Activated T-helper 17 cell treated with anti-CD3 and anti-CD28 coated beads, Interleukin-2, amount 50 U/mL, for 72 hours (primary cell): ENCODE measurements around the gene BOLA3. TPM values are rescaled to one million over a fixed set of nuclear protein-coding genes. Genes with fewer than 3 reads are reported as not detected.
A peak's percentile ranks its signal among the peaks of the same experiment; 100 is the strongest.

Experiments
- ATAC-seq: fragments of 150-1000 bp; cut with Tn5 transposase; replicated peaks from 2 replicates; pipeline ENCODE4 v1.10.0; 2021; ENCODE audit warnings: mild to moderate bottlenecking, moderate library complexity
- H3K27ac Mint-ChIP-seq: one replicate; pipeline ENCODE4 v1.8.0; 2022; ENCODE audit warnings: mixed read lengths
- H3K27me3 Mint-ChIP-seq: one replicate; pipeline ENCODE4 v1.8.0; 2022; ENCODE audit warnings: mixed read lengths
- H3K36me3 Mint-ChIP-seq: one replicate; pipeline ENCODE4 v1.8.0; 2022; ENCODE audit warnings: low read depth, mild to moderate bottlenecking, mixed read lengths
- H3K4me1 Mint-ChIP-seq: one replicate; pipeline ENCODE4 v1.8.0; 2022; ENCODE audit warnings: mixed read lengths
- H3K4me3 Mint-ChIP-seq: one replicate; pipeline ENCODE4 v1.8.0; 2022; ENCODE audit warnings: mild to moderate bottlenecking, mixed read lengths
- H3K9me3 Mint-ChIP-seq: one replicate; pipeline ENCODE4 v1.8.0; 2022; ENCODE audit warnings: mixed read lengths
- total RNA-seq, 2 donors: library from RNA; stranded (reverse); gene quantifications; one replicate each; pipeline ENCODE4 v1.2.3, GENCODE V29; 2022

Gene BOLA3
- total RNA-seq, 2 donors from 2014 or later: 35.7 to 51.7 TPM

DNA sequence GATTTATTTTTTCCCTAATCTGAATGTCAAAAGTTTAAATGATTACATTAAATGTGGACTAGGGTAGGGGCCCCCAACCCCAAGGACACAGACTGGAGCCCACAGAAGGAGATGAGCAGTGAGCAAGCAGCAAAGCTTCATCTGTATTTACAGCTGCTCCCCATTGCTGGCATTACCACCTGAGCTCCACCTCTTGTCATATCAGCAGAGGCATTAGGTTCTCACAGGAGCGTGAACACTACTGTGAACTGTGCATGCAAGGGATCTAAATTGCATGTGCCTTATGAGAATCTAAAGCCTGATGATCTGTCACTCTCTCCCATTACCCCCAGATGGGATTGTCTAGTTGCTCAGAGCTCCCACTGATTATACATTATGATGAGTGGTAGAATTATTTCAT lies 27.2 kb upstream of the BOLA3 start:
- Mint-ChIP-seq H3K4me1 (peaks cover 26% of the 10 kb centered on the region), H3K4me3 (peak overlapping the region; percentile 91), H3K9me3 (no peaks in the 10 kb centered on the region), H3K27ac (no peak overlapping the region), H3K36me3 (peaks cover 68% of the 10 kb centered on the region), H3K27me3 (no peaks in the 10 kb centered on the region)
- ATAC-seq: no peak

DNA sequence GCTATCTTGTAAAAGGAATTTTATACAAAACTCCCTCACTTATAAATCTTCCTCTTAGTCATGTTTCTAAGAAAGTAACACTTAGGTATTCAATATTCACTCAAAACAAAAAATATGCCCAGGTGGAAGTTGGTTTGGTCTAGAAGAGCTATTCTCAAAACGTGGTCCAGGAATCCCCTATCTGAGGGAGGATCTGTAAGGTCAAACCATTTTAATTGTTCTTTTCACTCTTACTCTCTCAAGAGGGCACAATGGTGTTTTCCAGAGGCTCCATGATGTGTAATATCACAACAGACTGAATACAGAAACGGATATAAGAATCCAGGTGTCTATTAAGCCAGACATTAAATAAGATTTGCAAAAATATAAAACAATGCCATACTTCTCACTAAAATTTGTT lies 21.0 kb upstream of the BOLA3 start:
- no peaks in the 10 kb centered on the region for H3K9me3 Mint-ChIP-seq
- peaks cover 16% of the 10 kb centered on the region for H3K4me1 Mint-ChIP-seq
- peak overlapping the region; percentile 34 for H3K4me3 Mint-ChIP-seq
- H3K36me3 Mint-ChIP-seq: peaks cover 96% of the 10 kb centered on the region
- no peaks in the 10 kb centered on the region for H3K27me3 Mint-ChIP-seq
- H3K27ac Mint-ChIP-seq: peak overlapping the region; percentile 89
- peak; percentile 96 for ATAC-seq

DNA sequence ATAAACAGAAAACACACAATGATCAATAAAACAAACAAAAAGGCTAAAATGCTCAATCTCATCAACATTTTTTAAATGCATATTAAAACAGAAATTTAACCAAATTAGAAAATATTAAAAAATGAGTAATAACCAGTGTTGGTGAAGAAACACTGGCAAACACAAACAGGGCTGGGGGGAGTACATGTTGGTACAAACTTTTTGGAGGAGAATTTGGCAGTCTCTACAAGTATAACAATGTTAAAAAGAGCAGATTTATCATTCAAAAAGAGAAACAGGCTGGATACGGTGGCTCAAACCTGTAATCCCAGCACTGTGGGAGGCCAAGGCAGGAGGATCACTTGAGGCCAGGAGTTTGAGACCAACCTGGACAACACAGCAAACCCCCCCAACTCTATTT lies 17.0 kb upstream of the BOLA3 start:
- ATAC-seq: no peak
- Mint-ChIP-seq H3K9me3 (no peaks in the 10 kb centered on the region), H3K27ac (no peak overlapping the region), H3K27me3 (no peaks in the 10 kb centered on the region), H3K4me3 (no peak overlapping the region), H3K4me1 (peaks cover 10% of the 10 kb centered on the region), H3K36me3 (peaks cover 100% of the 10 kb centered on the region)

DNA sequence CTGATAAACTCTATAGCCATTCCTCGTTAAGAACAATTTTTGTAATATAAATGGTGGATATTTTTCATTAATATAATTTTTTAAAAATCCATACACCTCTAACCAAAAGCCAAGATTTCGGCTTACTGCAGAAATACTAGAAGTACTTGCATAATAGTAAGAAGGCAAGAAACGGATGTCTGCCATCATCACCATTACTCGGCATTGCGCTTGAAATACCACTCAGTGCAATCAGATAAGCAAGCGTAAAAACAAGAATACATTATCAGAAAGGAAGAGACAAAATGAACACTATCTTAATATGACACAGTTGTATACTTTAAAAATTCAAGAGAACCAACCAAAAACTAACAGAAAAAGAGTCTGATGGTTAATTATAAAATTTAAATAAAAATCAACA lies 15.2 kb upstream of the BOLA3 start:
- H3K27ac Mint-ChIP-seq: no peak overlapping the region

DNA sequence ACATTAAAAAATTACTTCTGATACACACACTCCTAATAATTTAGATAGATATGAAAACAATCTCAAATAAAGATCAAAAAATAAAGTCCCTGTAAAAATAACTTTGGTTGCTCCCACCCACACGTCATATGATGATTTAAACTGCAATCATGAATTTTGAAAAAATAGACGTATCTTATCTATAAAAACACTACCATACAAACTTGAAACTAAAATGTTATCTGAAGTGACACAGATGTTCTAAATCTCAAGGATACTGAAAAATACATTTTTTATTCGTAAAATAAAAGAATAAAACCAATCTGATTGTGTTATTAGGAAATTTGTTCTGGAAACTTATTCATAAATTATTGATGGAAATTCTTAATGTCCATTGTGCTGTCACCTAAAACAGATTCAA lies 8.1 kb upstream of the BOLA3 start:
- H3K27me3 Mint-ChIP-seq: no peaks in the 10 kb centered on the region
- no peak overlapping the region for H3K27ac Mint-ChIP-seq
- H3K9me3 Mint-ChIP-seq: no peaks in the 10 kb centered on the region
- ATAC-seq: no peak
- peaks cover 96% of the 10 kb centered on the region for H3K36me3 Mint-ChIP-seq
- H3K4me1 Mint-ChIP-seq: no peaks in the 10 kb centered on the region
- no peak overlapping the region for H3K4me3 Mint-ChIP-seq

More for the DNA sequence above, 15.2 kb upstream of the BOLA3 start:
- Mint-ChIP-seq H3K36me3 (peaks cover 100% of the 10 kb centered on the region), H3K4me1 (peaks cover 2% of the 10 kb centered on the region), H3K27me3 (no peaks in the 10 kb centered on the region), H3K9me3 (no peaks in the 10 kb centered on the region), H3K4me3 (no peak overlapping the region)
- ATAC-seq: no peak

DNA sequence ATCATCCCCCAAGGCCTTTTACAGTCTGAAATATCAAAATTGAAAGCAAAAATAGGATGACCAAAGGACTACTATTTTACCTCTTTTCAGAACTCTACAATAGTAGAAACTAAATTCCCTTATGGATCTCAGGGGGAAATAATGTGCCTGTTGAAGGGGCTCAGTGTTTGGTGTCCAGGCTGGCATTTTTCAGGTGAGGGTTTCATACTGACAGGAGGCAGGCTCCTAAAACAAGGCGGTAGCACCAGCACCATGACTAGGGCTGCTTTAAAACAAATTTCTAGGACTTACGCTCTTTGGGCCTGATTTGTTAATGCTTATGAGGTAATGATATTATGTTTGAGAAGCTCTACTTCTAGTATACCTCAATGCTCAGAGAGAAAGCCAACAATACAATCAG lies 5.2 kb upstream of the BOLA3 start:
- Mint-ChIP-seq H3K9me3 (no peaks in the 10 kb centered on the region), H3K4me1 (no peaks in the 10 kb centered on the region), H3K27ac (peak overlapping the region; percentile 67), H3K36me3 (peaks cover 72% of the 10 kb centered on the region), H3K4me3 (no peak overlapping the region), H3K27me3 (no peaks in the 10 kb centered on the region)
- ATAC-seq: no peak

DNA sequence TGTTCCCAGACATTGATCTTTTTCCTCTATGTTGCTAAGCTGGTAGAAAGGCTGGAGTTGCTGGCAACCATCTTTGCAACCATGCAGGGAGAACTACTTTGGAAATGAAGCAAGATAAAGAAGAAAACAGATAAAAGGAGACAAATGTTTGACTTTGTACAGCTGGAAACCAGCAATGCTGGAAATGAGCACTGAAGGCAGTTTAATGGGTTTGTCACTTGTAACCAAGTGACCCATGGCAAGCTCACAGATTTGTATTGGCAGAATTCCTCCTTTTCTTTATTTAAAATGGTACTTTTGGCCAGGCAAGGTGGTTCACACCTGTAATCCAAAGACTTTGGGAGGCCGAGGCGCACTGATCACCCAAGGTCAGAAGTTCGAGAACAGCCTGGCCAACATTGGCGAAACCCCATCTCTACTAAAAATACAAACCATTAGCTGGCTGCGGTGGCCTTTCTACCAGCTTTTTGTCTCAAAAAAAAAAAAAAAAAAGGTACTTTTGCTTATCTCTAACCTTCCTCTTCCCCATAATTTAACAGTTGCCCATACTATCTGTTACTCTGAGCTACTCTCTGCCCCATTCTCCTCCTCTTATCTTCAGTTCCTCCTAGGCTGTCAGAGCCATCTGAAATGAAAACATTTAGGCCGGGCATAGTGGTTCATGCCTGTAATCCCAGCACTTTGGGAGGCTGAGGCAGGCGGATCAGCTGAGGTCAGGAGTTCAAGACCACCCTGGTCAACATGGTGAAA lies 2.0 kb upstream of the BOLA3 start:
- Mint-ChIP-seq H3K4me1 (no peaks in the 10 kb centered on the region), H3K27ac (no peak overlapping the region), H3K36me3 (peaks cover 40% of the 10 kb centered on the region), H3K27me3 (no peaks in the 10 kb centered on the region), H3K9me3 (no peaks in the 10 kb centered on the region), H3K4me3 (no peak overlapping the region)
- ATAC-seq: no peak

DNA sequence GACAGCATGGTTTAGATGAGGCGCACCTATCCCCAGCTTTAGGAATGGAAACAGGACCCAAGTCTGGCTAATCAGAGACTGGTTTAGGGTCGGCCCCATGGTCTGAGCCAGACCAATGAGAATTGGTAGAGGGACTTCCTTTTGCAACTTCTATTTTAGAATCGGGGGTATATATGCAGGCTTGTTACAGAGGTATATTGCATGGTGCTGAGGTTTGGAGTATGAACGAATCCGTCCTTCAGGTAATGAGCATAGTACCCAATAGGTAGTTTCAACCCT lies 1.5 kb upstream of the BOLA3 start:
- peaks cover 35% of the 10 kb centered on the region for H3K36me3 Mint-ChIP-seq
- no peak overlapping the region for H3K27ac Mint-ChIP-seq
- H3K9me3 Mint-ChIP-seq: no peaks in the 10 kb centered on the region
- ATAC-seq: no peak
- H3K4me3 Mint-ChIP-seq: no peak overlapping the region
- H3K27me3 Mint-ChIP-seq: no peaks in the 10 kb centered on the region
- H3K4me1 Mint-ChIP-seq: no peaks in the 10 kb centered on the region

DNA sequence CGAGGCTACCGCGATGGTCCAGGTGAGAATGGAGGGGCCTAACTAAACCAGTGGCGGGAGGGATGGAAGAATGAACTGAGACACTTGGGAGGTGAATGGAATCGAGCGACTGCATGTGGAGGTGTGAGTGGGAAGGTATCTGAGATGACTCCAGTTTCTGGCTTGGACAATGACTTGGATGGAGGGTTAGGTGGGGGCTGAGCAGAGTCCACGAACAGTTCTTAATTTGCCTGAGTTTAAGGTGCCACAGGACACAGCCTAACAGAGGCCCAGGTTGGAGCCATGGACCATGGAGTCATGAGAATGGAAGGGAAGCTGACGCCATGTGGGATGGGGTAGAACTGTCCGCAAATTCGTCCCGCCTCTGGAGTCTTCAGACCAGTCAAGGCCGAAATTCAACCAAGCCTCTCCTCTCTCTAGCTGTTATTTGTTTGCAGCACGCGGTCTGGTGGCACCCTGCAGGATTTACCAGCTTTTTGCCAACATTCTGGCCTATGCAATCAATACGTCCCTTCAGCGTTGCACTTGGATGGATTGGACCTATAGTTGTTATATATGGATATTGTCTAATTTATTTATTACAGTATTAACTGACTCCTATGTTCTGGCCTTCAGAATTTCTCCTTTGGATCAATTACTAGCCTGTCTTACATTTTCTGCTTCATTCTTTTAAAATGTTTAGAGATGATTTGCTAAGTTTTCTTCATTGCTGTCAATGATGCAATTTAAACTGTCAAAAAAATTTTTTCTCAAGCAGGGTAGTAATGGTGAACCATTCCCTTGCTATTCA lies 940 bp upstream of the BOLA3 start:
- no peak for ATAC-seq
- Mint-ChIP-seq H3K27ac (no peak overlapping the region), H3K4me3 (no peak overlapping the region), H3K9me3 (no peaks in the 10 kb centered on the region), H3K36me3 (peaks cover 29% of the 10 kb centered on the region), H3K4me1 (no peaks in the 10 kb centered on the region), H3K27me3 (no peaks in the 10 kb centered on the region)

DNA sequence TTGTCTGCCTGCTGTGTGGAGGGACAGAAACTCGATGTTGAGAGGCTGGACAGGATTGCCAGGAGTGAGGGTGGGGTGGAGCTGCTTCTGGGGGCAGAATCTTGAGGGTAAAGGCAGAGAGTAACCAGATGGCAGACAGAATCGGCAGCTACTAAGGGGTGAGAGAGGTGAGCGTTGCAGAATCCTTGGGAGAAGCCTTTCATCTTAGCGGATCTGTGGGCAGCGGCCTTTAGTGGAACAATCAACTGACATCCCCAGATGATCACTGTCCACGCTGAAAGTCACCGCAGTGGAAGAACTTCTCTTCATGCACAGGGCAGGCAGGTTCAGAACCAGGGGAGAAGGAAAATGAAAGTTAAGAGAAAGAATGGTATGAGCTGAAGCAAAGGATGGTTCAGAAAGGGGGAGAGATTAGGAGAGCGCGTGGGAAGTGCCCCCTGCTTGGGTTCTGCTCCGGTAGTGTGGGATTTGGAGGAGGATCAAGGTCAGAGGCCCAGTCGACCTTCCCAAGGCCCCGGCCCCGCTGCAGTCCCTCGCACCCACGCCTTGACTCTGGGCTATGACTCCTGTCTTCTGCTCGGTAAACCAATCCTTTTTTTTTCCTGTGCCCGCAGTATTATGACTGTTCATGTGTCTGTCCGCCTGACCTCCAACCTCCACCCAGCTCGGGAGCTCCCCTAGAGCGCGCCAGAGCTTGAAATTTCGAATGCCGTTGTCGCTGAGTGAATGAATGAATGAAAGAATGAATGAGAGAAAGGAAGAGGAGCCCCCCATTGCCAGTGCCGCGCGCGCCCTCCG lies 584 bp downstream of the BOLA3 start:
- peak; percentile 86 for ATAC-seq
- Mint-ChIP-seq H3K4me3 (no peak overlapping the region), H3K27ac (no peak overlapping the region), H3K4me1 (peaks cover 5% of the 10 kb centered on the region), H3K9me3 (no peaks in the 10 kb centered on the region), H3K36me3 (peaks cover 24% of the 10 kb centered on the region), H3K27me3 (no peaks in the 10 kb centered on the region)

DNA sequence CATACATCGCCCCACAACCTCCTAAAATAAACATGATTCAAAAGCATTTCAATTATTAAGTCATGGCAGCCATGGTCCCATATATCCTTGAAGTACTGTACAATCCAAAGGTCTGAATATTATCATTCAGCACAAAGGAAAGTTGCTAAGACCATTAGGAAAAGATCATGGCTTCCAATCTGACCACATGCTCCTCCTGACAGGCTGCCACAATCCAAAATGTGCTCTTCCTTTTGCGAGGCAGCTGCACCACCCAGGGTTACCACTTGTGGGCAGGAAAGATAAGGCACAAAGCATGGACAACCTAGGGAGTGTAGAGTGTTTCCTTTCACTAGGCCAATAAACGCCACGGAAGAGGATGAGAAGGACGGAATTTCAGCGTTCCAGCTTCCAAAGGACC lies 5.4 kb downstream of the BOLA3 start:
- Mint-ChIP-seq H3K9me3 (no peaks in the 10 kb centered on the region), H3K36me3 (peaks cover 23% of the 10 kb centered on the region), H3K4me1 (peaks cover 10% of the 10 kb centered on the region), H3K27ac (no peak overlapping the region), H3K4me3 (no peak overlapping the region), H3K27me3 (no peaks in the 10 kb centered on the region)
- no peak for ATAC-seq

DNA sequence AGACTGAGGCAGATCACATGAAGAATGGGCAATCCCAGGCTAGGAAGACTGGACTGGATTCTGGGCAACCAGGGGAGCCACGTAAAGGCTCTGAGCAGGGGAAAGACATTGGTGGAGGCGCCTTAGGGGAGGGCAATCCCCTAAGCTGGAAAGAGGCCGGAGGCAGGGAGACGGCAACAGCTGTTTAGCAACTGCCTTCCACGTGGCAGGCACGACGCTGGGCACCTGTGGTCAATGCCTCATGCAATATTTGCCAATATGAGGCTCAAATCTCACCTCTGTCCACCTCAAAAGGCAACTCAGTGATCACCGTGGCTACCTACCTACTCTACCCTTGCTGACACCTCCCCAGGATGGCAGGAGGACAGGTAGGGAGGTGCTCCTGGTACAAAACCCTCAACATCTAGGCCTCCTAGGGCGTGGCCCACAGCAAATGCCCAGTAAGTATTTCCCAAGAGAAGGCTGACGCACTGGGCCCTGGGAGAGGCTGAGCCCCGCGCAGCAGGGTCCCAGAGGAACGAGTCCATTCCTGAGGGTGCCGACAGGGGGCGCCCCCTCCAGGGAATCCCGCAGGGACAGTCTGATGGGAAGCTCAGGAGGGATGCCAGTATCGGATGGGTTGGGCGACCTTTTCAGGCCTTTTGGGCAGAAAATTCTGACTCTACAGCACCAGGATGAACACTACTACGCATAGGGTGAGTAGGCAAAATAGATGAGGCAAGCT lies 8.9 kb downstream of the BOLA3 start:
- Mint-ChIP-seq H3K4me1 (peaks cover 10% of the 10 kb centered on the region), H3K9me3 (no peaks in the 10 kb centered on the region), H3K27me3 (no peaks in the 10 kb centered on the region), H3K36me3 (peaks cover 47% of the 10 kb centered on the region), H3K4me3 (no peak overlapping the region), H3K27ac (no peak overlapping the region)
- no peak for ATAC-seq

DNA sequence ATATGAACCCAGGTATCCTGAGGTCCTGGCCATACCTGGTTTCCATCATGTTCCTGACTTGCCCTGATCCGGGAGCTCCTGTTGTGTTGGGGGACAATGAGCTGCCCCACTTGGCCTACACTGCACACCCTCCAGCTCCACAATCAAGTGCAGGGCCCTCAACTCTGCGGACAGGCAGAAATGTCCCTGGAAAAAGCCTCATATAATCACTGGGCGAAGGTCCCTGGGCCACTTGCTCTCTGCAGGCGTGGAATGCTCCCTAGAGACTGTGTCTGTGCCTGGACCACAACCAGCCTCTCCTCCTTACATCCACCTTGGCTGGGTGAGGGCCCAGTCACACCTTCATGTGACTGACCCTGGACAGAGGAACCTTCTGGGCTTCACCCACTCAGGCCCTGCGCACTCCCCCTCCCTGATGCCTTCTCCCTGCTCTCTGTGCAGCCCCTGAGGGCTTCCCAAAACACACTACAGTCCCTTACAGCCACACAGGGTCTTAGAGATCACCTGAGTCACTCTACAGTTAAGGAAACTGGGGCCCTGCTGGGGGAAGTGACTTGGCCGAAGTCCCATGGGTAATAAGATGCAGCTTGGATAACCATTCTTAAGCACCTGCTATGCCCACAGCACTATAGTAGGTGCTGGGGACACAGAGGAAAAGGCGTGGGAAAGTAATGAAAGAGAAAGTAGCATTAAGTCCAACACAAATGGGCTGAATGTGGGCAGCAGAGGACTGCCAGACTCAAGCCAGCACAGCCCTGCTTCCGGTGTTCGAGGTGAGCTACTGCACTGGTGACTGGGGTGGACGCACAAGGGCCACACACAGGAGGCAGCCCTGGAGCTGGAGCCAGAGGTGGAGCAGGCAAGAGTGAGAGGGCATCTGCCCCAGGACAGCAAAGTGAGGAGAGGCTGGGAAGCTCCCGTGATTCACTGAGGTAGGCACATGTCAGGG lies 9.8 kb downstream of the BOLA3 start:
- Mint-ChIP-seq H3K4me1 (peaks cover 10% of the 10 kb centered on the region), H3K27ac (peak overlapping the region; percentile 41), H3K36me3 (peaks cover 54% of the 10 kb centered on the region), H3K27me3 (no peaks in the 10 kb centered on the region), H3K9me3 (no peaks in the 10 kb centered on the region), H3K4me3 (no peak overlapping the region)
- ATAC-seq: no peak
